IMR-90 (cell line): ENCODE measurements around the gene CDK6. TPM values are rescaled to one million over a fixed set of nuclear protein-coding genes. Genes with fewer than 3 reads are reported as not detected.

ENCODE experiments used
- ATAC-seq: fragments of 200-7000 bp; cut with Tn5 transposase; 2 replicates; pipeline ENCODE4 v1.9.1; 2020; ENCODE audit warnings: low read depth, mild to moderate bottlenecking, moderate library complexity
- BruUV-seq: library from RNA; stranded (reverse); fragments of 400-500 nt; replicated peaks from 2 replicates; lab custom pipeline; 2021; lab: Mats Ljungman, UMichigan
- CTCF ChIA-PET: fragments of 300-600 bp; formaldehyde crosslinking; extraction: SDS; loops from one replicate; lab custom pipeline; 2021; ENCODE audit warnings: antibody characterized with exemption; lab: Yijun Ruan, JAX
- POLR2A ChIA-PET: fragments of 300-600 bp; sonication (Branson Sonifier 250); formaldehyde crosslinking; loops from one replicate; lab custom pipeline; 2022; ENCODE audit warnings: antibody characterized with exemption; ENCODE audit not compliant: unreplicated experiment; lab: Charles Lee
- DNase-seq: peaks from one replicate; pipeline ENCODE4 v3.0.0; 2013
- H2AFZ ChIP-seq: replicated peaks from 2 replicates; pipeline ENCODE3; 2013; ENCODE audit warnings: low read length, mild to moderate bottlenecking; ENCODE audit not compliant: poor library complexity
- H2AK5ac ChIP-seq: 2 replicates; pipeline ENCODE4 v1.6.1; 2013; ENCODE audit warnings: low read depth, low read length, inconsistent platforms
- H2AK9ac ChIP-seq: replicated peaks from 2 replicates; pipeline ENCODE3; 2013; ENCODE audit warnings: mild to moderate bottlenecking, low read depth, low read length, moderate library complexity; ENCODE audit not compliant: poor library complexity
- H2BK120ac ChIP-seq: 2 replicates; pipeline ENCODE4 v1.6.1; 2013; ENCODE audit warnings: low read depth, low read length, inconsistent platforms
- H2BK15ac ChIP-seq: 3 replicates; pipeline ENCODE4 v1.6.1; 2013; ENCODE audit warnings: low read depth, low read length, inconsistent platforms
- H2BK20ac ChIP-seq: 2 replicates; pipeline ENCODE4 v1.6.1; 2013; ENCODE audit warnings: low read depth, mild to moderate bottlenecking, inconsistent platforms, low read length, moderate library complexity
- H2BK5ac ChIP-seq: 2 replicates; pipeline ENCODE4 v1.6.1; 2013; ENCODE audit warnings: mild to moderate bottlenecking, low read depth, low read length, inconsistent platforms; ENCODE audit not compliant: poor library complexity, severe bottlenecking
- H3K14ac ChIP-seq: replicated peaks from 2 replicates; pipeline ENCODE4 v1.6.1; 2013; ENCODE audit warnings: low read depth, low read length, inconsistent platforms
- H3K18ac ChIP-seq: 2 replicates; pipeline ENCODE4 v1.6.1; 2013; ENCODE audit warnings: low read depth, low read length, control low read depth
- H3K23ac ChIP-seq: 2 replicates; pipeline ENCODE4 v1.6.1; 2013; ENCODE audit warnings: low read depth, low read length, inconsistent platforms
- H3K27ac ChIP-seq: 2 replicates; pipeline ENCODE4 v1.5.1; 2013; ENCODE audit warnings: mild to moderate bottlenecking, control low read depth, low read length; ENCODE audit not compliant: insufficient read depth
- H3K27me3 ChIP-seq: 2 replicates; pipeline ENCODE4 v1.6.1; 2013; ENCODE audit warnings: low read length; ENCODE audit not compliant: control insufficient read depth, insufficient read depth
- H3K36me3 ChIP-seq: 2 replicates; pipeline ENCODE4 v1.6.1; 2013; ENCODE audit warnings: low read length, mixed read lengths; ENCODE audit not compliant: control insufficient read depth, insufficient read depth
- H3K4ac ChIP-seq: 2 replicates; pipeline ENCODE4 v1.6.1; 2013; ENCODE audit warnings: low read depth, low read length, inconsistent platforms
- H3K4me1 ChIP-seq: 2 replicates; pipeline ENCODE4 v1.6.1; 2013; ENCODE audit warnings: low read length, mixed read lengths; ENCODE audit not compliant: control insufficient read depth, insufficient read depth
- H3K4me2 ChIP-seq: 2 replicates; pipeline ENCODE4 v1.6.1; 2013; ENCODE audit warnings: low read depth, mild to moderate bottlenecking, control low read depth, low read length, moderate library complexity
- H3K4me3 ChIP-seq: 2 replicates; pipeline ENCODE4 v1.5.1; 2013; ENCODE audit warnings: low read depth, mild to moderate bottlenecking, control low read depth, low read length, moderate library complexity; ENCODE audit not compliant: insufficient read depth
- H3K56ac ChIP-seq: 2 replicates; pipeline ENCODE4 v1.6.1; 2013; ENCODE audit warnings: low read length, inconsistent platforms; ENCODE audit not compliant: insufficient read depth; ENCODE audit errors: extremely low read depth
- H3K79me1 ChIP-seq, 2 experiments: 2 replicates each; pipeline ENCODE4 v1.6.1; 2013; ENCODE audit warnings: low read length in 2 of 2, inconsistent platforms in 1 of 2, low read depth in 1 of 2
- H3K9ac ChIP-seq: 2 replicates; pipeline ENCODE4 v1.6.1; 2013; ENCODE audit warnings: low read depth, low read length, control low read depth
- H3K9me1 ChIP-seq: 2 replicates; pipeline ENCODE4 v1.6.1; 2013; ENCODE audit warnings: low read length, inconsistent platforms; ENCODE audit not compliant: insufficient read depth
- H3K9me3 ChIP-seq: 2 replicates; pipeline ENCODE4 v1.6.1; 2013; ENCODE audit warnings: low read length; ENCODE audit not compliant: control insufficient read depth, insufficient read depth
- H4K20me1 ChIP-seq: 2 replicates; pipeline ENCODE4 v1.6.1; 2013; ENCODE audit warnings: low read length, inconsistent platforms; ENCODE audit not compliant: insufficient read depth
- H4K5ac ChIP-seq: 2 replicates; pipeline ENCODE4 v1.6.1; 2013; ENCODE audit warnings: mild to moderate bottlenecking, low read depth, low read length, control low read depth
- H4K8ac ChIP-seq, 2 experiments: 2 replicates each; pipeline ENCODE4 v1.6.1; 2013; ENCODE audit warnings: low read depth in 2 of 2, low read length in 2 of 2, control low read depth in 1 of 2, inconsistent platforms in 1 of 2
- H4K91ac ChIP-seq: 2 replicates; pipeline ENCODE4 v1.6.1; 2013; ENCODE audit warnings: low read depth, low read length, inconsistent platforms; ENCODE audit not compliant: insufficient read depth
- MAFK ChIP-seq: IDR thresholded peaks from 2 replicates; pipeline ENCODE4 v1.6.1; 2012; ENCODE audit warnings: low read depth, low read length, improper control_type of control experiment
- MXI1 ChIP-seq: IDR thresholded peaks from 2 replicates; pipeline ENCODE4 v1.6.1; 2012; ENCODE audit warnings: low read depth, mild to moderate bottlenecking, low read length, moderate library complexity, borderline replicate concordance
- RAD21 ChIP-seq: IDR thresholded peaks from 2 replicates; pipeline ENCODE4 v1.6.1; 2012; ENCODE audit warnings: low read length, improper control_type of control experiment
- RCOR1 ChIP-seq: IDR thresholded peaks from 2 replicates; pipeline ENCODE4 v1.6.1; 2012; ENCODE audit warnings: mild to moderate bottlenecking, low read length, improper control_type of control experiment; ENCODE audit not compliant: insufficient replicate concordance
- USF2 ChIP-seq: fragments of 150-350 bp; IDR thresholded peaks from 2 replicates; pipeline ENCODE4 v1.6.1; 2017; ENCODE audit warnings: mild to moderate bottlenecking, antibody characterized with exemption, low read length, low read depth
- WGBS, 2 experiments: methylation state at CpG; one replicate each; pipeline versions ENCODE4 v1.1.5 to v1.1.7; 2013; ENCODE audit warnings: missing lambda C conversion rate in 2 of 2; ENCODE audit not compliant: insufficient read length in 1 of 2; ENCODE audit errors: extremely low coverage in 2 of 2; 5-methylcytosine and 5-hydroxymethylcytosine counted together
- dilution Hi-C: fragments of 300-500 bp; cut with HindIII; formaldehyde crosslinking; loops from one replicate; pipeline ENCODE4 v1.14.3; 2018; ENCODE audit warnings: low sequenced_read_pairs; ENCODE audit not compliant: unreplicated experiment
- in situ Hi-C: fragments of 300-500 bp; cut with MboI; formaldehyde crosslinking; loops from 3 replicates; pipeline ENCODE4 v1.14.3; 2019; ENCODE audit warnings: low sequenced_read_pairs, inconsistent platforms, mixed read lengths
- intact Hi-C: fragments of 100-400 bp; cut with micrococcal nuclease; formaldehyde crosslinking; loops from 2 replicates; pipeline ENCODE4 v1.10.0; 2022
- polyA plus RNA-seq, 3 experiments: library from polyadenylated mRNA; depleted of rRNA; stranded (reverse); fragments of >200 nt; gene quantifications; 2 replicates each; pipeline ENCODE4 v1.2.3, GENCODE V29; 2012; ENCODE audit warnings: low replicate concordance in 1 of 3
- total RNA-seq: library from RNA; depleted of rRNA; stranded (reverse); fragments of >200 nt; gene quantifications from 2 replicates; pipeline ENCODE4 v1.2.3, GENCODE V29; 2012

CDK6 gene
- total and polyA plus RNA-seq, 2 of the 4 experiments (the other 2 are of a cell fraction) = 21.5 to 195 TPM

DNA sequence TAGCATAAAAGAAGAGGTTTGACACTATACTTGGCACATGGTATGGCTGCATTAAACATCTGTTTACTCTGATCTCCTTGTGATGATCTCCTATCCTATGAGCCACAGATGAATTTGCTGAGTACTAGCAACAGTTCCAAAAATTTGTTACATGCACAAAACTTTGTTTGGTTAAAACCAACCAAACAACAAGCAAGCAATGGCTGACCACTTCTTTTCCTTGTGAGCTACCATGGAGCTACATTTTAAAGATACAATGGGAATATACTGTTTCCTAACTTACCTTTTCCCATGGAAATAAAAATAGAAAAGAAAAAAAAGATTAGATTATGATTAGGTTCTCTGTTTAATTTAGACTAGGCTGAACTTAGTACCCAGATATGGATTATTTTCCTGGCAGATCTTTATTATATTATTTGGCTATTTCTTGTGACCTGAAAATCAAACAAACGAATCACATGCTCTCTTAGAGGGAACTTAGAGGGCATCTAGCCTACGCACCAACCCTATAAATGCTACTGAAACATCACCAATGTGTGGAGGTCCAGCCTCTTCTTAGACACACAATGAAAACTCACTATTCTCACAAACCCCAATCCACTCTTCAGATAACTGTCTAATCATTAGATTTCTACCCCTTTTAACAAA lies 166.0 kb downstream of the CDK6 start:
- intact Hi-C loops = no loop called here
- Histone ChIP-seq H3K9ac (no peak overlapping the region), H3K9me3 (no peaks in the 10 kb centered on the region), H3K56ac (no peak overlapping the region), H2AFZ (no peak overlapping the region), H4K5ac (no peak overlapping the region), H2AK9ac (no peak overlapping the region), H3K4me2 (no peak overlapping the region), H3K27ac (no peak overlapping the region), H4K91ac (no peak overlapping the region), H2BK5ac (peak overlapping the region; percentile 11), H3K4me1 (peaks cover 15% of the 10 kb centered on the region), H3K14ac (no peak overlapping the region), H3K27me3 (no peaks in the 10 kb centered on the region), H3K23ac (no peak overlapping the region), H4K8ac (no peak overlapping the region), H2BK120ac (no peak overlapping the region), H2AK5ac (no peak overlapping the region), H3K79me1 (peaks cover 39 to 76% of the 10 kb centered on the region in 2 experiments), H3K18ac (no peak overlapping the region; the same call in 1 of the 2 replicates), H3K4ac (no peak overlapping the region), H2BK15ac (no peak overlapping the region), H4K20me1 (peaks cover 44% of the 10 kb centered on the region), H3K4me3 (no peak overlapping the region), H3K36me3 (peaks cover 12% of the 10 kb centered on the region), H3K9me1 (peaks cover 24% of the 10 kb centered on the region), H2BK20ac (no peak overlapping the region)
- dilution Hi-C loops = no loop called here
- TF ChIP-seq RCOR1 (no peak), MXI1 (no peak), MAFK (no peak), RAD21 (no peak), USF2 (no peak)
- in situ Hi-C loops = no loop called here
- CTCF ChIA-PET = no interaction called here
- POLR2A ChIA-PET = no interaction called here
- ATAC-seq (no peak), DNase-seq (no peak)
- WGBS, 2 experiments = no CpG with 5 or more reads among the region's 2 CpGs
- no TSS peak for BruUV-seq
